Sigmoid colon (tissue), 4 donors: ENCODE measurements around the gene ARHGAP15.

Experiments used
- EP300 ChIP-seq, 4 donors: sonication (generic); formaldehyde crosslinking; IDR thresholded peaks; one replicate each; pipeline ENCODE4 v1.6.1; 2017; ENCODE audit warnings: antibody characterized with exemption in 4 of 4
- POLR2A ChIP-seq, 2 donors: fragments of 450-650 bp; IDR thresholded peaks; one replicate each; pipeline ENCODE4 v1.6.1; 2016; ENCODE audit warnings: antibody characterized with exemption in 2 of 2, mild to moderate bottlenecking in 2 of 2, moderate library complexity in 2 of 2
- TF ChIP-seq, protein P1 (sequence below), 4 experiments: fragments of 450-650 bp in 3 of 4; fragments of 200-600 bp in 1 of 4; IDR thresholded peaks; one replicate each; pipeline ENCODE4 v1.5.1; 2016 to 2019; ENCODE audit warnings: antibody characterized with exemption in 4 of 4, mild to moderate bottlenecking in 3 of 4, moderate library complexity in 2 of 4

DNA sequence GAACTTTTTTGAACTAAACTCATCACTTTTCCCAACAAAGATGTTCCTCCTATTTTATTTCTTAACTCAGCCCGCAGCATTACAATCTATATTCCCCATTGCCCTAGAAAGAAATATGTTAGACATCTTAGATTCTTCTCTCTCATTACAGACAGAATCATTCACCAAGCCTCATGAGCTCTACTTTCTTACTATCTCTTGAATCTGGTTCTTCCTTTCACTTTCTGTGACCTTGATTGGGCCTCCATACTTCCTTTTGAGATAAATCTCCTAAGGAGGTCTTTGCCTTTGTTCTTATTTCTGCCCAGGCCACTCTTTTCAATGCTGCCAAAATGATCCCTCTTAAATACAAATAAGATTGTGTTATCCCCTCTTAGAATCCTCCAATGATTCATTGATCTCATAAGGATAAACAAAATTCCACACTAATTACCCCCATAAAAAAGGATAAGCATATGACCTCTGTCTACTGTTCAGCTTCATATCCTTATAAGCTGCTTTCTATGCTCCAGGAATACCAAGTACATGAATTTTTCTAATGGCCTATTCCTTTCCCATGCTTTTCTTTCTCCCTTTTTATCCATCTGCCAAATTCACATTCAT, 400.0 kb downstream of the ARHGAP15 start:
- TF ChIP-seq, protein P1, sequence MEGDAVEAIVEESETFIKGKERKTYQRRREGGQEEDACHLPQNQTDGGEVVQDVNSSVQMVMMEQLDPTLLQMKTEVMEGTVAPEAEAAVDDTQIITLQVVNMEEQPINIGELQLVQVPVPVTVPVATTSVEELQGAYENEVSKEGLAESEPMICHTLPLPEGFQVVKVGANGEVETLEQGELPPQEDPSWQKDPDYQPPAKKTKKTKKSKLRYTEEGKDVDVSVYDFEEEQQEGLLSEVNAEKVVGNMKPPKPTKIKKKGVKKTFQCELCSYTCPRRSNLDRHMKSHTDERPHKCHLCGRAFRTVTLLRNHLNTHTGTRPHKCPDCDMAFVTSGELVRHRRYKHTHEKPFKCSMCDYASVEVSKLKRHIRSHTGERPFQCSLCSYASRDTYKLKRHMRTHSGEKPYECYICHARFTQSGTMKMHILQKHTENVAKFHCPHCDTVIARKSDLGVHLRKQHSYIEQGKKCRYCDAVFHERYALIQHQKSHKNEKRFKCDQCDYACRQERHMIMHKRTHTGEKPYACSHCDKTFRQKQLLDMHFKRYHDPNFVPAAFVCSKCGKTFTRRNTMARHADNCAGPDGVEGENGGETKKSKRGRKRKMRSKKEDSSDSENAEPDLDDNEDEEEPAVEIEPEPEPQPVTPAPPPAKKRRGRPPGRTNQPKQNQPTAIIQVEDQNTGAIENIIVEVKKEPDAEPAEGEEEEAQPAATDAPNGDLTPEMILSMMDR (IDR thresholded peaks at IDR 0.05) = no peak
- TF ChIP-seq EP300 (IDR thresholded peaks at IDR 0.05) = no peak
- no peak for TF ChIP-seq POLR2A (IDR thresholded peaks at IDR 0.05)
